HCT116 (cell line): ENCODE results near the gene PRICKLE3. TPM values are rescaled to one million over a fixed set of nuclear protein-coding genes. Genes with fewer than 3 reads are reported as not detected.
A peak's percentile ranks its signal among the peaks of the same experiment; 100 is the strongest.
"Not testable (repeated sequence)": the region's sequence is repeated elsewhere in the genome, so short reads cannot be mapped to it uniquely, and the experiment has no call there.

Experiments
- ATAC-seq: fragments of 200-7000 bp; cut with Tn5 transposase; 2 replicates; pipeline ENCODE4 v1.9.1; 2020; ENCODE audit warnings: mild to moderate bottlenecking, moderate library complexity
- BruUV-seq: library from RNA; stranded (reverse); fragments of 400-500 nt; replicated peaks from 2 replicates; lab custom pipeline; 2021; lab: Mats Ljungman, UMichigan
- CTCF ChIA-PET: fragments of 300-600 bp; sonication (Branson Sonifier 250); formaldehyde crosslinking; loops from one replicate; lab custom pipeline; 2021; ENCODE audit warnings: antibody characterized with exemption; lab: Charles Lee
- POLR2A ChIA-PET: fragments of 300-600, 350-600 bp; sonication (Branson Sonifier 250); formaldehyde crosslinking; loops from one replicate; lab custom pipeline; 2021; ENCODE audit warnings: antibody characterized with exemption; lab: Charles Lee
- RAD21 ChIA-PET, 2 experiments: fragments of 300-600 bp; sonication (Branson Sonifier 250); formaldehyde crosslinking; loops; one replicate each; lab custom pipeline; 2023; ENCODE audit warnings: low total read pairs in 2 of 2; ENCODE audit not compliant: uncharacterized antibody in 2 of 2, unreplicated experiment in 2 of 2, low non-redundant PET in 1 of 2; lab: Charles Lee
- DNase-seq: peaks from one replicate; pipeline ENCODE4 v3.0.0-alpha.2; 2010; ENCODE audit warnings: low read depth, low spot score
- H2AFZ ChIP-seq: fragments of 200-600 bp; shearing (Covaris generic), sonication (generic); 2 replicates; pipeline ENCODE4 v1.6.1; 2017; ENCODE audit warnings: low read depth, mixed run types, mixed read lengths, antibody characterized with exemption, low read length; ENCODE audit not compliant: poor library complexity, severe bottlenecking
- H3K27ac ChIP-seq: 2 replicates; pipeline ENCODE4 v1.5.1; 2012; ENCODE audit warnings: low read depth, low read length
- H3K27me3 ChIP-seq: fragments of 200-600 bp; sonication (generic); 2 replicates; pipeline ENCODE4 v1.6.1; 2016; ENCODE audit warnings: mixed run types, low read length, mixed read lengths; ENCODE audit not compliant: insufficient read depth
- H3K36me3 ChIP-seq, 2 experiments: fragments of 200-500 bp in 1 of 2; fragments of 200-600 bp in 1 of 2; sonication (Bioruptor generic) in 1 of 2; sonication (generic) in 1 of 2; 2 replicates each; pipeline versions ENCODE4 v1.5.1 to v1.6.1; 2014 to 2016; ENCODE audit warnings: low read length in 2 of 2, inconsistent platforms in 1 of 2, mixed read lengths in 1 of 2, mixed run types in 1 of 2; ENCODE audit not compliant: insufficient read depth in 2 of 2, control insufficient read depth in 1 of 2
- H3K4me1 ChIP-seq, 2 experiments: fragments of 200-600 bp in 1 of 2; sonication (generic) in 1 of 2; 2 replicates each; pipeline versions ENCODE4 v1.5.1 to v1.6.1; 2012 to 2017; ENCODE audit warnings: low read length in 2 of 2, inconsistent platforms in 1 of 2, mild to moderate bottlenecking in 1 of 2, mixed read lengths in 1 of 2, mixed run types in 1 of 2, moderate library complexity in 1 of 2; ENCODE audit not compliant: insufficient read depth in 2 of 2, control insufficient read depth in 1 of 2
- H3K4me2 ChIP-seq: fragments of 200-600 bp; sonication (generic); 2 replicates; pipeline ENCODE4 v1.6.1; 2017; ENCODE audit warnings: mixed run types, low read length, mixed read lengths
- H3K4me3 ChIP-seq, 2 experiments: fragments of 200-600 bp in 1 of 2; sonication (generic) in 1 of 2; replicated peaks in 1 of 2; 2 replicates each; pipeline ENCODE4 v1.5.1; 2011 to 2016; ENCODE audit warnings: low read length in 2 of 2, control low read depth in 1 of 2, low read depth in 1 of 2, mild to moderate bottlenecking in 1 of 2, mixed read lengths in 1 of 2, mixed run types in 1 of 2
- H3K79me2 ChIP-seq: fragments of 200-600 bp; sonication (generic); 2 replicates; pipeline ENCODE4 v1.6.1; 2017; ENCODE audit warnings: mild to moderate bottlenecking, mixed run types, low read length, moderate library complexity, mixed read lengths; ENCODE audit not compliant: insufficient read depth
- H3K9ac ChIP-seq: fragments of 200-600 bp; sonication (generic); 2 replicates; pipeline ENCODE4 v1.6.1; 2016; ENCODE audit warnings: low read length, mixed read lengths
- H3K9me2 ChIP-seq: fragments of 200-600 bp; sonication (generic), shearing (Covaris generic); 2 replicates; pipeline ENCODE4 v1.6.1; 2017; ENCODE audit warnings: mixed run types, mild to moderate bottlenecking, moderate library complexity; ENCODE audit not compliant: insufficient read depth
- H3K9me3 ChIP-seq, 2 experiments: fragments of 200-500 bp in 1 of 2; fragments of 200-600 bp in 1 of 2; sonication (Bioruptor generic) in 1 of 2; sonication (generic) in 1 of 2; 2 replicates each; pipeline ENCODE4 v1.6.1; 2014 to 2017; ENCODE audit warnings: low read length in 2 of 2, mixed read lengths in 2 of 2, inconsistent platforms in 1 of 2, low read depth in 1 of 2, mild to moderate bottlenecking in 1 of 2, mixed run types in 1 of 2, moderate library complexity in 1 of 2; ENCODE audit not compliant: control insufficient read depth in 1 of 2, insufficient read depth in 1 of 2
- H4K20me1 ChIP-seq: fragments of 200-600 bp; sonication (generic), shearing (Covaris generic); 2 replicates; pipeline ENCODE4 v1.6.1; 2017; ENCODE audit warnings: mixed run types, mild to moderate bottlenecking, moderate library complexity; ENCODE audit not compliant: insufficient read depth
- EZH2 ChIP-seq: fragments of 200-600 bp; sonication (generic); IDR thresholded peaks from 2 replicates; pipeline ENCODE4 v1.6.1; 2017; ENCODE audit warnings: antibody characterized with exemption, mixed run types
- POLR2AphosphoS5 ChIP-seq: IDR thresholded peaks from 2 replicates; pipeline ENCODE4 v1.6.1; 2011; ENCODE audit warnings: mild to moderate bottlenecking, low read depth, low read length, moderate library complexity
- TCF7L2 ChIP-seq: IDR thresholded peaks from 2 replicates; pipeline ENCODE4 v1.7.0; 2011; ENCODE audit warnings: borderline replicate concordance, inconsistent platforms; ENCODE audit not compliant: insufficient read depth, insufficient read length; ENCODE audit errors: extremely low read depth
- ZFX ChIP-seq: fragments of 450-650 bp; IDR thresholded peaks from 2 replicates; pipeline ENCODE4 v1.6.1; 2017
- intact Hi-C: fragments of 100-400 bp; cut with micrococcal nuclease; formaldehyde crosslinking; loops from 2 replicates; pipeline ENCODE4 v1.10.0; 2022
- total RNA-seq: library from RNA; stranded (reverse); gene quantifications from one replicate; pipeline ENCODE4 v1.2.1, GENCODE V29; 2021; ENCODE audit not compliant: unreplicated experiment

The PRICKLE3 gene
- total RNA-seq, 1 experiment from 2014 or later = 27.8 TPM

DNA sequence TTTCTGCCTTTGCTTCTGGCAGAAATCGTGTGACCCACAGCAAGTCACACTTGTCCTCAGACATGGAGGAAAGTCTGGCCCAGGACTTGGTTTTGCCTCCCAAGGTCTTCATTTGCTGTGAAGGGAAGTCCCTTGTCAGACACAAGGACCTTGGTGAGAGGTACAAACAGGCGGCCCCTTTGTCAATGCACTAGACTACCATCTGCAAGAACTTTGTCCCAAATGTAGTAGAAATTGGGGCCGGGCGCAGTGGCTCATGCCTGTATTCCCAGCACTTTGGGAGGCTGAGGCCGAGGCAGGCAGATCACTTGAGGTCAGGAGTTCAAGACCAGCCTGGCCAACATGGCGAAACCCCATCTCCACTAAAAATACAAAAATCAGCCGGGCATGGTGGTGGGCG lies 12.6 kb downstream of the PRICKLE3 start:
- H3K4me2 ChIP-seq = peak overlapping the region; percentile 86
- POLR2A ChIA-PET, H4K20me1 ChIP-seq, intact Hi-C loops, RAD21 ChIA-PET, H3K9me3 ChIP-seq, H3K36me3 ChIP-seq, H2AFZ ChIP-seq, BruUV-seq, CTCF ChIA-PET, DNase-seq, H3K9me2 ChIP-seq, H3K27ac ChIP-seq, H3K27me3 ChIP-seq, ATAC-seq: not testable (repeated sequence)
- peak overlapping the region; percentile 90; the same call in 1 of the 2 replicates for H3K9ac ChIP-seq
- H3K4me1 ChIP-seq = peaks cover 10 to 43% of the 10 kb centered on the region in 2 experiments
- H3K4me3 ChIP-seq = peak overlapping the region in 1 of 2 experiments; percentile 78; a peak in 1 of 4 replicates
- H3K79me2 ChIP-seq = peaks cover 34% of the 10 kb centered on the region

DNA sequence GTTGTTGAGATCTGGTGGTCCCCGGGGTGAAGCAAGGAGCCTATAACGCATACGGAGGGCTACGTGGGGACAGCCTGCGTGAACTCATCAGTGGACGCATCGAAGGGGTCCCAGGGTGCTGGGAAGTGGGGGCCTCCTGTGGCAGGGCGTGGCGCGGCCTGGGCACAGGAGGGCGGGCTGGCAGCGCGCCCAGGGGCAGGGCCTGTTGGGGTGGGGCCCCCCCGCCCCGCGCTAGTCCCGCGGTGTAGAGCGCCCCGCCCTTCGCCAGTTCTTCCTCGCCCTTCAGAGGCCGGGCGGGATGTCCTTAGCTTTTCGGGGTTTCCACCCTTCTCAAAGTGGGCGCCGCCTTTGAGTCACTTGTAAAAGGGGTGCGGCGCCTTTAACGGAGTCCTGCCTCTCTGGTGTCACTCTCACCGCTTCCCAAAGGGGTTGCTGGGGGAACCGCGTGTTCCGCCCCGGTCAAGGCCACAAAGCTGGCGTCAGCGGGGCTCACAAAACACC lies 13.8 kb downstream of the PRICKLE3 start:
- DNase-seq (no peak), ATAC-seq (peak; percentile 66)
- Histone ChIP-seq H4K20me1 (no peaks in the 10 kb centered on the region), H3K4me3 (peak overlapping the region; percentile 72 to 78), H3K79me2 (peaks cover 34% of the 10 kb centered on the region), H2AFZ (no peak overlapping the region), H3K36me3 (peaks cover 4% of the 10 kb centered on the region in 2 experiments; a peak in 3 of 4 replicates), H3K9me2 (no peaks in the 10 kb centered on the region), H3K9me3 (no peaks in the 10 kb centered on the region), H3K27me3 (no peaks in the 10 kb centered on the region), H3K27ac (peak overlapping the region; percentile 96), H3K4me2 (peak overlapping the region; percentile 86), H3K9ac (peak overlapping the region; percentile 90), H3K4me1 (peaks cover 11 to 52% of the 10 kb centered on the region in 2 experiments)
- ChIA-PET CTCF (no interaction called here), RAD21 (no interaction called here), POLR2A (interaction anchor here (1.4 kb wide), 1 partner anchor 12 kb away, joined by 5 read pairs; no protein-coding TSS in a partner anchor)
- intact Hi-C loops = no loop called here
- BruUV-seq = no TSS peak
- TF ChIP-seq ZFX = 0 out of 2 replicates have a peak, but pooled peaks have one; percentile 19
- TF ChIP-seq POLR2AphosphoS5 = peak; percentile 37; the same call in 1 of the 2 replicates
- no peak for TF ChIP-seq EZH2
- peak; percentile 28 for TF ChIP-seq TCF7L2
